Kidney epithelial cell (primary cell): ENCODE results near the gene EIF3B. TPM values are rescaled to one million over a fixed set of nuclear protein-coding genes. Genes with fewer than 3 reads are reported as not detected.
A peak's percentile ranks its signal among the peaks of the same experiment; 100 is the strongest.
"Not testable (repeated sequence)": the region's sequence is repeated elsewhere in the genome, so short reads cannot be mapped to it uniquely, and the experiment has no call there.

Experiments
- DNase-seq: peaks from one replicate; pipeline ENCODE4 v3.0.0-alpha.2; 2010; ENCODE audit warnings: low read depth
- H3K27me3 ChIP-seq: 2 replicates; pipeline ENCODE4 v1.6.0; 2011; ENCODE audit warnings: low read length; ENCODE audit not compliant: control insufficient read depth, insufficient read depth
- H3K36me3 ChIP-seq: 2 replicates; pipeline ENCODE4 v1.5.1; 2011; ENCODE audit warnings: low read length; ENCODE audit not compliant: control insufficient read depth, insufficient read depth
- H3K4me3 ChIP-seq: 2 replicates; pipeline ENCODE4 v1.5.1; 2011; ENCODE audit warnings: low read depth, mild to moderate bottlenecking, control low read depth, low read length
- CTCF ChIP-seq: IDR thresholded peaks from 2 replicates; pipeline ENCODE4 v1.5.1; 2011; ENCODE audit warnings: mild to moderate bottlenecking, moderate library complexity, low read length, control low read depth, inconsistent platforms; ENCODE audit not compliant: insufficient read depth, poor library complexity, severe bottlenecking
- total RNA-seq: library from RNA; depleted of rRNA; stranded (reverse); fragments of >200 nt; gene quantifications from 2 replicates; pipeline ENCODE4 v1.2.3, GENCODE V29; 2015

EIF3B gene
- total RNA-seq, 1 donor from 2014 or later, result 153 TPM

DNA sequence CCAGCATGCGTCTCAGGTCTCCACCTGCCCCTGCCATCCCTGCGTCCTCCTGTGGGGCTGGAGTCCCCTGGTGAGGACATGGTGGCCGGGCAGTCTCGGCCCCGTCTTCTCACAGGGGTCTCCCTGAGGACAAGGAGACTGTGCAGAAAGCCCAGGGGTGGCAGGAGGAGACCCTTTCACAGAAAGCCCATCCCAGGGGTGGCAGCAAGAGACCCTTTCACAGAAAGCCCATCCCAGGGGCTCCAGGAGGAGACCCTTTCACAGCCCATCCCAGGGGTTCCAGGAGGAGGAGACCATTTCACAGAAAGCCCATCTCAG lies 34.0 kb downstream of the EIF3B start:
- TF ChIP-seq CTCF, result no peak
- no peaks in the 10 kb centered on the region for H3K27me3 ChIP-seq
- no peak overlapping the region for H3K4me3 ChIP-seq
- no peak for DNase-seq
- H3K36me3 ChIP-seq, result no peaks in the 10 kb centered on the region

DNA sequence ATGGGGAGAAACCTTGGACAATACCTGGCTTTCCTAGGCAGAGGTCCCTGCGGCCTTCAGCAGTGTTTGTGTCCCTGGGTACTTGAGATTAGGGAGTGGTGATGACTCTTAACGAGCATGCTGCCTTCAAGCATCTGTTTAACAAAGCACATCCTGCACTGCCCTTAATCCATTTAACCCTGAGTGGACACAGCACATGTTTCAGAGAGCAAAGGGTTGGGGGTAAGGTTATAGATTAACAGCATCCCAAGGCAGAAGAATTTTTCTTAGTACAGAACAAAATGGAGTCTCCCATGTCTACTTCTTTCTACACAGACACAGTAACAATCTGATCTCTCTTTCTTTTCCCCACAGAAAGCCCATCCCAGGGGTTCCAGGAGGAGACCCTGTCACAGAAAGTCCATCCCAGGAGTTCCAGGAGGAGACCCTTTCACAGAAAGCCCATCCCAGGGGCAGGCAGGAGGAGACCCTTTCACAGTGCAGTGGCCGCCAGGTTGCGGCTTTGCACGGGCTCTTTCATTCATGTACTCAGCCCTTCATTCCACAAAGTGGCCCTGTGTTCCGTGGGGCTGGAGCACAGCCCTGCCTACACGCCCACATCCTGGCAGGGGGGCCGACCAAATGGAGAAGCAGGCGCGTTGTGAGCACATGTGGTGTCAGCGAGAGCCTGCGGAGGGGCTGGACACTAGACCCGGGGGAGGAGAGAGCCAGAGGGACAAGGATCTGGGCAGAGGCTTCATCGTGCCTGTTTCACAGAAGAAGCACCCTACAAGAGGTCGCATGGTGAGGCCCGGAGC lies 35.6 kb downstream of the EIF3B start:
- not testable (repeated sequence) for H3K27me3 ChIP-seq, H3K4me3 ChIP-seq, DNase-seq, H3K36me3 ChIP-seq

DNA sequence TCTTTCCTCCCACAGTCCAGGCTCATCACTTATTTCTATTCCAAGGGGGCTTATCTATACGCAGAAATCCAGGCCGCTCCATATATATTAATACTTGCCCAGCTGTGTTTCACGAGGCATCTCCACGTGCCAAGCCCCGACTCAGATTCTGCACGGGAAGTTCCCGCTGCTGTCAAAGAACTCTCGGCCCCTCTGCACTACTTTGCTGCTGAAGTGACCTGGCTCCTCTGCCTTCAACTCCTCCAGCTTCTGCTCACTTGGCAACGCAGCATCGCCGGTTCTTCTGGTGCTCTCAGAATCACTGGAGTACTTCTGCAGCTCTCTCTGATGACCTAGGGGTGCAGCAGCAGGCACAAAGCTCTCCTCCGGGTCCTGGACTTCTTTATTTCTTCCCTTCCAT lies 39.1 kb downstream of the EIF3B start:
- peaks cover 3% of the 10 kb centered on the region for H3K27me3 ChIP-seq
- H3K4me3 ChIP-seq, result no peak overlapping the region
- no peak for DNase-seq
- no peaks in the 10 kb centered on the region for H3K36me3 ChIP-seq
- TF ChIP-seq CTCF, result no peak

- TF ChIP-seq CTCF, result no peak
- DNase-seq, result no peak
- Histone ChIP-seq H3K36me3 (no peaks in the 10 kb centered on the region), H3K4me3 (no peak overlapping the region), H3K27me3 (peaks cover 3% of the 10 kb centered on the region)
Observed at GRCh38 chr7:2394566-2395082, 40.0 kb downstream of the EIF3B start.

GRCh38 chr7:2398506-2398905 lies 43.9 kb downstream of the EIF3B start:
- Histone ChIP-seq H3K4me3 (no peak overlapping the region), H3K36me3 (no peaks in the 10 kb centered on the region), H3K27me3 (peaks cover 3% of the 10 kb centered on the region)
- DNase-seq, result no peak
- TF ChIP-seq CTCF, result no peak

- DNase-seq, result peak; percentile 82
- Histone ChIP-seq H3K4me3 (no peak overlapping the region), H3K36me3 (no peaks in the 10 kb centered on the region), H3K27me3 (peaks cover 3% of the 10 kb centered on the region)
- no peak for TF ChIP-seq CTCF
Observed at GRCh38 chr7:2399848-2400587, 45.4 kb downstream of the EIF3B start.
